HUES48 (cell line): ENCODE measurements around the gene PARD6G.

Experiments used
- H3K27ac ChIP-seq: one replicate; pipeline ENCODE4 v1.7.0; 2013; ENCODE audit warnings: low read depth, low read length, inconsistent platforms
- H3K27me3 ChIP-seq: 2 replicates; pipeline ENCODE4 v1.6.1; 2013; ENCODE audit warnings: mild to moderate bottlenecking, low read length; ENCODE audit not compliant: control insufficient read depth, insufficient read depth
- H3K36me3 ChIP-seq: 2 replicates; pipeline ENCODE4 v1.6.1; 2013; ENCODE audit warnings: low read length; ENCODE audit not compliant: control insufficient read depth, insufficient read depth
- H3K4me1 ChIP-seq: 2 replicates; pipeline ENCODE4 v1.6.1; 2013; ENCODE audit warnings: mild to moderate bottlenecking, low read length; ENCODE audit not compliant: control insufficient read depth, insufficient read depth
- H3K4me3 ChIP-seq: 2 replicates; pipeline ENCODE4 v1.5.1; 2013; ENCODE audit warnings: mild to moderate bottlenecking, low read depth, low read length
- H3K9ac ChIP-seq: 2 replicates; pipeline ENCODE4 v1.6.1; 2013; ENCODE audit warnings: mild to moderate bottlenecking, low read depth, low read length, moderate library complexity
- H3K9me3 ChIP-seq: 2 replicates; pipeline ENCODE4 v1.6.1; 2013; ENCODE audit warnings: low read length; ENCODE audit not compliant: control insufficient read depth, insufficient read depth

Gene PARD6G

GRCh38 chr18:80250740-80251364, 3.5 kb upstream of the PARD6G start:
- no peak overlapping the region for H3K9ac ChIP-seq
- H3K4me3 ChIP-seq = no peak overlapping the region
- H3K9me3 ChIP-seq = no peaks in the 10 kb centered on the region
- H3K4me1 ChIP-seq = no peaks in the 10 kb centered on the region
- H3K27ac ChIP-seq = no peak overlapping the region
- no peaks in the 10 kb centered on the region for H3K36me3 ChIP-seq
- no peaks in the 10 kb centered on the region for H3K27me3 ChIP-seq

- H3K27ac ChIP-seq = no peak overlapping the region
- no peaks in the 10 kb centered on the region for H3K36me3 ChIP-seq
- no peak overlapping the region for H3K4me3 ChIP-seq
- H3K4me1 ChIP-seq = no peaks in the 10 kb centered on the region
- no peaks in the 10 kb centered on the region; the same call in 1 of the 2 replicates for H3K27me3 ChIP-seq
- no peak overlapping the region for H3K9ac ChIP-seq
- H3K9me3 ChIP-seq = no peaks in the 10 kb centered on the region
Measured at GRCh38 chr18:80249217-80250093, 2.1 kb upstream of the PARD6G start.

- no peaks in the 10 kb centered on the region for H3K4me1 ChIP-seq
- no peak overlapping the region for H3K9ac ChIP-seq
- no peaks in the 10 kb centered on the region for H3K36me3 ChIP-seq
- peak overlapping the region; percentile 12 for H3K27ac ChIP-seq
- no peaks in the 10 kb centered on the region for H3K9me3 ChIP-seq
- H3K4me3 ChIP-seq = peak overlapping the region; percentile 76
- H3K27me3 ChIP-seq = no peaks in the 10 kb centered on the region; the same call in 1 of the 2 replicates
Measured at GRCh38 chr18:80246445-80247392, 595 bp downstream of the PARD6G start.

- Histone ChIP-seq H3K9me3 (no peaks in the 10 kb centered on the region), H3K4me3 (peak overlapping the region; percentile 59), H3K36me3 (no peaks in the 10 kb centered on the region), H3K4me1 (no peaks in the 10 kb centered on the region), H3K9ac (no peak overlapping the region), H3K27ac (no peak overlapping the region), H3K27me3 (no peaks in the 10 kb centered on the region; the same call in 1 of the 2 replicates)
Measured at GRCh38 chr18:80245781-80246444, 1.4 kb downstream of the PARD6G start.

GRCh38 chr18:80244956-80245730, 2.2 kb downstream of the PARD6G start:
- peak overlapping the region; percentile 59; the same call in 1 of the 2 replicates for H3K4me3 ChIP-seq
- H3K9ac ChIP-seq = no peak overlapping the region
- H3K27ac ChIP-seq = no peak overlapping the region

GRCh38 chr18:80244167-80244566, 3.1 kb downstream of the PARD6G start:
- Histone ChIP-seq H3K27me3 (no peaks in the 10 kb centered on the region; the same call in 1 of the 2 replicates), H3K9ac (no peak overlapping the region), H3K9me3 (no peaks in the 10 kb centered on the region), H3K4me1 (no peaks in the 10 kb centered on the region; the same call in 1 of the 2 replicates), H3K4me3 (no peak overlapping the region), H3K27ac (no peak overlapping the region), H3K36me3 (no peaks in the 10 kb centered on the region)

More at GRCh38 chr18:80244956-80245730, 2.2 kb downstream of the PARD6G start:
- Histone ChIP-seq H3K36me3 (no peaks in the 10 kb centered on the region), H3K27me3 (no peaks in the 10 kb centered on the region; the same call in 1 of the 2 replicates), H3K9me3 (no peaks in the 10 kb centered on the region), H3K4me1 (no peaks in the 10 kb centered on the region)

- no peak overlapping the region for H3K4me3 ChIP-seq
- no peaks in the 10 kb centered on the region; the same call in 1 of the 2 replicates for H3K27me3 ChIP-seq
- H3K27ac ChIP-seq = no peak overlapping the region
- no peaks in the 10 kb centered on the region; the same call in 1 of the 2 replicates for H3K4me1 ChIP-seq
- no peaks in the 10 kb centered on the region for H3K36me3 ChIP-seq
- H3K9me3 ChIP-seq = no peaks in the 10 kb centered on the region
- H3K9ac ChIP-seq = no peak overlapping the region
Measured at GRCh38 chr18:80243204-80243603, 4.1 kb downstream of the PARD6G start.

GRCh38 chr18:80241919-80242777, 5.2 kb downstream of the PARD6G start:
- H3K9ac ChIP-seq = no peak overlapping the region
- no peak overlapping the region for H3K4me3 ChIP-seq
- no peaks in the 10 kb centered on the region for H3K36me3 ChIP-seq
- no peak overlapping the region for H3K27ac ChIP-seq
- no peaks in the 10 kb centered on the region; the same call in 1 of the 2 replicates for H3K4me1 ChIP-seq
- H3K9me3 ChIP-seq = no peaks in the 10 kb centered on the region
- H3K27me3 ChIP-seq = no peaks in the 10 kb centered on the region; the same call in 1 of the 2 replicates

- Histone ChIP-seq H3K9ac (no peak overlapping the region), H3K4me1 (no peaks in the 10 kb centered on the region; the same call in 1 of the 2 replicates), H3K27me3 (no peaks in the 10 kb centered on the region), H3K4me3 (no peak overlapping the region), H3K36me3 (no peaks in the 10 kb centered on the region), H3K9me3 (no peaks in the 10 kb centered on the region), H3K27ac (no peak overlapping the region)
Measured at GRCh38 chr18:80239830-80240229, 7.5 kb downstream of the PARD6G start.
